ENCODE results near the gene SURF2.

DNA sequence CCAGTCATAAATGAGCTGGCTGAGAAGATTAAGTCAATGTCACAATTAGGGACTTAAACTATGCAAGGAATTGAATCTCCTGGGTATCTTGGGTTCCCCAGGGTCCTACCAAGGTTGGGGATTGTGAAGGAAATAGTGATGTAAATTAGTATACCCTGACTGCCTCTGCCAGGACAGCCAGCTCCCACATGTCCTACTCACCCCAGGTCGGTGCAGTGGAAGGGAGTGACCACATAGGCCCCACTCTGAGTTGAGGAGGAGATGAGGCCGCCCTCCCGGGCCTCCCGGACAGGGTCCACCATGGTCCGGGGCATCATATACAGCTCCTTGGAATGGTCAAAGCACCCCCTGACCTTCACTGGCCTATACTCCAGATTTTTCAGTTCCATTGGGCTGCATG is 2.8 kb upstream of the SURF2 start:
- TF ChIP-seq, protein P1, sequence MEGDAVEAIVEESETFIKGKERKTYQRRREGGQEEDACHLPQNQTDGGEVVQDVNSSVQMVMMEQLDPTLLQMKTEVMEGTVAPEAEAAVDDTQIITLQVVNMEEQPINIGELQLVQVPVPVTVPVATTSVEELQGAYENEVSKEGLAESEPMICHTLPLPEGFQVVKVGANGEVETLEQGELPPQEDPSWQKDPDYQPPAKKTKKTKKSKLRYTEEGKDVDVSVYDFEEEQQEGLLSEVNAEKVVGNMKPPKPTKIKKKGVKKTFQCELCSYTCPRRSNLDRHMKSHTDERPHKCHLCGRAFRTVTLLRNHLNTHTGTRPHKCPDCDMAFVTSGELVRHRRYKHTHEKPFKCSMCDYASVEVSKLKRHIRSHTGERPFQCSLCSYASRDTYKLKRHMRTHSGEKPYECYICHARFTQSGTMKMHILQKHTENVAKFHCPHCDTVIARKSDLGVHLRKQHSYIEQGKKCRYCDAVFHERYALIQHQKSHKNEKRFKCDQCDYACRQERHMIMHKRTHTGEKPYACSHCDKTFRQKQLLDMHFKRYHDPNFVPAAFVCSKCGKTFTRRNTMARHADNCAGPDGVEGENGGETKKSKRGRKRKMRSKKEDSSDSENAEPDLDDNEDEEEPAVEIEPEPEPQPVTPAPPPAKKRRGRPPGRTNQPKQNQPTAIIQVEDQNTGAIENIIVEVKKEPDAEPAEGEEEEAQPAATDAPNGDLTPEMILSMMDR (IDR thresholded peaks at IDR 0.05), result no peak
- no peak for TF ChIP-seq POLR2A (IDR thresholded peaks at IDR 0.05)

All from right lobe of liver (tissue), 4 donors.